HEK293 (cell line): ENCODE measurements around the gene PYCARD.
"Not testable (repeated sequence)": the region's sequence is repeated elsewhere in the genome, so short reads cannot be mapped to it uniquely, and the experiment has no call there.

Source experiments
- CTCF ChIA-PET: fragments of 350-600 bp; formaldehyde crosslinking; extraction: SDS; loops from one replicate; lab custom pipeline; 2021; ENCODE audit warnings: antibody characterized with exemption; lab: Yijun Ruan, JAX
- POLR2A ChIA-PET: fragments of 300-600 bp; formaldehyde crosslinking; extraction: SDS; loops from one replicate; lab custom pipeline; 2020; ENCODE audit warnings: antibody characterized with exemption, inconsistent platforms; lab: Yijun Ruan, JAX
- H3K27ac ChIP-seq: fragments of 200-500 bp; sonication (Bioruptor generic); 2 replicates; pipeline ENCODE4 v1.5.1; 2014; ENCODE audit warnings: low read depth, low read length, control low read depth, inconsistent platforms; ENCODE audit errors: extremely low read depth
- H3K36me3 ChIP-seq, 2 experiments: fragments of 200-500 bp in 1 of 2; sonication (Bioruptor generic) in 1 of 2; 1 replicate in 1 of 2; 2 replicates in 1 of 2; pipeline ENCODE4 v1.5.1; 2014 to 2017; ENCODE audit warnings: inconsistent platforms in 2 of 2, low read length in 2 of 2; ENCODE audit not compliant: control insufficient read depth in 2 of 2, insufficient read depth in 1 of 2
- H3K4me1 ChIP-seq: fragments of 200-500 bp; sonication (Bioruptor generic); 2 replicates; pipeline ENCODE4 v1.5.1; 2014; ENCODE audit warnings: mild to moderate bottlenecking, low read length, inconsistent platforms; ENCODE audit not compliant: control insufficient read depth, insufficient read depth
- H3K4me3 ChIP-seq: 2 replicates; pipeline ENCODE4 v1.5.1; 2011; ENCODE audit warnings: low read depth, mild to moderate bottlenecking, control low read depth, low read length, moderate library complexity
- H3K9me3 ChIP-seq: fragments of 200-500 bp; sonication (Bioruptor generic); 2 replicates; pipeline ENCODE4 v1.5.1; 2014; ENCODE audit warnings: low read depth, low read length, inconsistent platforms; ENCODE audit not compliant: control insufficient read depth, insufficient read depth
- EGR2 ChIP-seq: fragments of 450-650 bp; formaldehyde crosslinking; IDR thresholded peaks from 2 replicates; pipeline ENCODE4 v1.5.1; 2016; ENCODE audit warnings: low read depth, missing biosample characterization, missing genetic modification characterization
- GLIS2 ChIP-seq: fragments of 450-650 bp; formaldehyde crosslinking; IDR thresholded peaks from 2 replicates; pipeline ENCODE4 v1.5.1; 2016; ENCODE audit warnings: missing biosample characterization, missing genetic modification characterization
- OSR2 ChIP-seq: fragments of 450-650 bp; formaldehyde crosslinking; IDR thresholded peaks from 2 replicates; pipeline ENCODE4 v1.5.1; 2016; ENCODE audit warnings: missing biosample characterization, missing genetic modification characterization
- RBAK ChIP-seq: fragments of 450-650 bp; formaldehyde crosslinking; IDR thresholded peaks from 2 replicates; pipeline ENCODE4 v1.5.1; 2016; ENCODE audit warnings: missing biosample characterization, missing genetic modification characterization
- ZBTB1 ChIP-seq: fragments of 450-650 bp; formaldehyde crosslinking; IDR thresholded peaks from 2 replicates; pipeline ENCODE4 v1.5.1; 2016; ENCODE audit warnings: missing biosample characterization, missing genetic modification characterization
- ZBTB20 ChIP-seq: fragments of 450-650 bp; formaldehyde crosslinking; IDR thresholded peaks from 2 replicates; pipeline ENCODE4 v1.5.1; 2016; ENCODE audit warnings: missing biosample characterization, missing genetic modification characterization
- ZEB2 ChIP-seq: fragments of 450-650 bp; formaldehyde crosslinking; IDR thresholded peaks from 2 replicates; pipeline ENCODE4 v1.5.1; 2016; ENCODE audit warnings: missing biosample characterization, missing genetic modification characterization
- ZNF121 ChIP-seq: fragments of 450-650 bp; formaldehyde crosslinking; IDR thresholded peaks from 2 replicates; pipeline ENCODE4 v1.5.1; 2016; ENCODE audit warnings: missing biosample characterization, missing genetic modification characterization
- ZNF132 ChIP-seq: fragments of 450-650 bp; formaldehyde crosslinking; IDR thresholded peaks from 2 replicates; pipeline ENCODE4 v1.5.1; 2017; ENCODE audit warnings: missing biosample characterization, missing genetic modification characterization, borderline replicate concordance
- ZNF138 ChIP-seq: fragments of 450-650 bp; formaldehyde crosslinking; IDR thresholded peaks from 2 replicates; pipeline ENCODE4 v1.5.1; 2016; ENCODE audit warnings: missing biosample characterization, missing genetic modification characterization, borderline replicate concordance
- ZNF202 ChIP-seq: fragments of 450-650 bp; formaldehyde crosslinking; IDR thresholded peaks from 2 replicates; pipeline ENCODE4 v1.5.1; 2016; ENCODE audit warnings: missing biosample characterization, missing genetic modification characterization, borderline replicate concordance
- ZNF23 ChIP-seq: fragments of 450-650 bp; formaldehyde crosslinking; IDR thresholded peaks from 2 replicates; pipeline ENCODE4 v1.5.1; 2016; ENCODE audit warnings: missing biosample characterization, missing genetic modification characterization, borderline replicate concordance
- ZNF248 ChIP-seq: fragments of 450-650 bp; formaldehyde crosslinking; IDR thresholded peaks from 2 replicates; pipeline ENCODE4 v1.5.1; 2017; ENCODE audit warnings: missing biosample characterization, missing genetic modification characterization
- ZNF335 ChIP-seq: fragments of 450-650 bp; formaldehyde crosslinking; conservative IDR thresholded peaks from 2 replicates; pipeline ENCODE4 v1.5.1; 2016; ENCODE audit warnings: missing biosample characterization, missing genetic modification characterization
- ZNF350 ChIP-seq: fragments of 450-650 bp; formaldehyde crosslinking; IDR thresholded peaks from 2 replicates; pipeline ENCODE4 v1.5.0; 2017; ENCODE audit warnings: missing biosample characterization, mild to moderate bottlenecking, missing genetic modification characterization
- ZNF426 ChIP-seq: fragments of 450-650 bp; formaldehyde crosslinking; IDR thresholded peaks from 2 replicates; pipeline ENCODE4 v1.5.1; 2017; ENCODE audit warnings: missing biosample characterization, missing genetic modification characterization, mild to moderate bottlenecking, inconsistent platforms, moderate library complexity
- ZNF48 ChIP-seq: fragments of 450-650 bp; formaldehyde crosslinking; IDR thresholded peaks from 2 replicates; pipeline ENCODE4 v1.5.1; 2016; ENCODE audit warnings: missing biosample characterization, missing genetic modification characterization
- ZNF600 ChIP-seq: fragments of 450-650 bp; formaldehyde crosslinking; IDR thresholded peaks from 2 replicates; pipeline ENCODE4 v1.5.1; 2016; ENCODE audit warnings: missing biosample characterization, missing genetic modification characterization
- ZNF621 ChIP-seq: fragments of 450-650 bp; formaldehyde crosslinking; IDR thresholded peaks from 2 replicates; pipeline ENCODE4 v1.5.1; 2017; ENCODE audit warnings: missing biosample characterization, missing genetic modification characterization
- ZSCAN23 ChIP-seq: fragments of 450-650 bp; formaldehyde crosslinking; IDR thresholded peaks from 2 replicates; pipeline ENCODE4 v1.5.1; 2016; ENCODE audit warnings: missing biosample characterization, missing genetic modification characterization
- TF ChIP-seq, protein P1 (sequence below): fragments of 450-650 bp; formaldehyde crosslinking; IDR thresholded peaks from 2 replicates; pipeline ENCODE4 v1.5.1; 2016; ENCODE audit warnings: missing biosample characterization, missing genetic modification characterization
- TF ChIP-seq, protein P2 (sequence below): fragments of 450-650 bp; formaldehyde crosslinking; IDR thresholded peaks from 2 replicates; pipeline ENCODE4 v1.5.1; 2016; ENCODE audit warnings: missing biosample characterization, missing genetic modification characterization
- TF ChIP-seq, protein P3 (sequence below): fragments of 450-650 bp; formaldehyde crosslinking; IDR thresholded peaks from 2 replicates; pipeline ENCODE4 v1.5.1; 2016; ENCODE audit warnings: missing biosample characterization, missing genetic modification characterization

PYCARD gene

DNA sequence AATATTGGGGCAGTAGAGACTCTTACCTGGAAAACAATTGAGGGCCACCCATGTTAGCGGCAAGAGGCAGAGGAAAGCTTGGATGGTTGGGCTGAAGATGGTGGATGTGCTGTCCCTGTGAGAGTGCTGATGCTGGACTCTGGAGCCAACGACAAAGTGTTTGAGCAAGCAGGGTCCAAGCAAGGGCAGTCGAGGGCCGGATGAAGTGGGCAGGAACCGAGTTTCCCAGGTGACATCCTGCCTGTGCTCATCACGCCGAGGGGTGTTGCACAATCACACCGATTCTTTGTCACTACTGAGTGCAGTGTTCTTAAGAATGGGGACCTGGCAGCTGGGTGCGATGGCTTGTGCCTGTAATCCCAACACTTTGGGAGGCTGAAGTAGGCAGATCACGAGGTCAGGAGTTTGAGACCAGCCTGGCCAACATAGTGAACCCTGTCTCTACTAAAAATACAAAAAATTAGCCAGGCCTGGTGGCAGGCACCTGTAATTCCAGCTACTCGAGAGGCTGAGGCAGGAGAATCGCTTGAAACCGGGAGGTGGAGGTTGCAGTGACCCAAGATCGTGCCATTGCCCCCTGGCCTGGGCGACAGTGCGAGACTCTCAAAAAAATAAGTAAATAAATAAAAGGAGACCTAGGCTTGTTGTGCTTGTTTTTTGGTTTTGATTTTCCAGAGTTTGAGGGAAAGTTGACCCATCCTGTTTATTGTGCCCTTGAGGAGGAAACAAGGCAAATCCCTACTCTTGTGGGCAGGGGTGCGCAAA lies 6.1 kb downstream of the PYCARD start:
- ChIA-PET CTCF (no interaction called here), POLR2A (interaction anchor here (0.6 to 1.9 kb wide), 5 partner anchors 8 to 89 kb away, joined by 3 to 7 read pairs (median 5); partner anchors contain the start of gene FUS)
- H3K27ac ChIP-seq: no peak overlapping the region
- no peaks in the 10 kb centered on the region for H3K9me3 ChIP-seq
- H3K36me3 ChIP-seq: peaks cover 44 to 77% of the 10 kb centered on the region in 2 experiments
- no peak overlapping the region for H3K4me3 ChIP-seq
- H3K4me1 ChIP-seq: no peaks in the 10 kb centered on the region
- no peak for TF ChIP-seq RBAK (tag by site-specific recombination)
- no peak for TF ChIP-seq ZNF621
- TF ChIP-seq ZEB2 (tag by site-specific recombination): peak; percentile 54; the same call in 1 of the 2 replicates
- TF ChIP-seq, protein P1, sequence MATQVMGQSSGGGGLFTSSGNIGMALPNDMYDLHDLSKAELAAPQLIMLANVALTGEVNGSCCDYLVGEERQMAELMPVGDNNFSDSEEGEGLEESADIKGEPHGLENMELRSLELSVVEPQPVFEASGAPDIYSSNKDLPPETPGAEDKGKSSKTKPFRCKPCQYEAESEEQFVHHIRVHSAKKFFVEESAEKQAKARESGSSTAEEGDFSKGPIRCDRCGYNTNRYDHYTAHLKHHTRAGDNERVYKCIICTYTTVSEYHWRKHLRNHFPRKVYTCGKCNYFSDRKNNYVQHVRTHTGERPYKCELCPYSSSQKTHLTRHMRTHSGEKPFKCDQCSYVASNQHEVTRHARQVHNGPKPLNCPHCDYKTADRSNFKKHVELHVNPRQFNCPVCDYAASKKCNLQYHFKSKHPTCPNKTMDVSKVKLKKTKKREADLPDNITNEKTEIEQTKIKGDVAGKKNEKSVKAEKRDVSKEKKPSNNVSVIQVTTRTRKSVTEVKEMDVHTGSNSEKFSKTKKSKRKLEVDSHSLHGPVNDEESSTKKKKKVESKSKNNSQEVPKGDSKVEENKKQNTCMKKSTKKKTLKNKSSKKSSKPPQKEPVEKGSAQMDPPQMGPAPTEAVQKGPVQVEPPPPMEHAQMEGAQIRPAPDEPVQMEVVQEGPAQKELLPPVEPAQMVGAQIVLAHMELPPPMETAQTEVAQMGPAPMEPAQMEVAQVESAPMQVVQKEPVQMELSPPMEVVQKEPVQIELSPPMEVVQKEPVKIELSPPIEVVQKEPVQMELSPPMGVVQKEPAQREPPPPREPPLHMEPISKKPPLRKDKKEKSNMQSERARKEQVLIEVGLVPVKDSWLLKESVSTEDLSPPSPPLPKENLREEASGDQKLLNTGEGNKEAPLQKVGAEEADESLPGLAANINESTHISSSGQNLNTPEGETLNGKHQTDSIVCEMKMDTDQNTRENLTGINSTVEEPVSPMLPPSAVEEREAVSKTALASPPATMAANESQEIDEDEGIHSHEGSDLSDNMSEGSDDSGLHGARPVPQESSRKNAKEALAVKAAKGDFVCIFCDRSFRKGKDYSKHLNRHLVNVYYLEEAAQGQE (tag by site-specific recombination): peak; percentile 74
- peak; percentile 38; the same call in 1 of the 2 replicates for TF ChIP-seq ZNF600

DNA sequence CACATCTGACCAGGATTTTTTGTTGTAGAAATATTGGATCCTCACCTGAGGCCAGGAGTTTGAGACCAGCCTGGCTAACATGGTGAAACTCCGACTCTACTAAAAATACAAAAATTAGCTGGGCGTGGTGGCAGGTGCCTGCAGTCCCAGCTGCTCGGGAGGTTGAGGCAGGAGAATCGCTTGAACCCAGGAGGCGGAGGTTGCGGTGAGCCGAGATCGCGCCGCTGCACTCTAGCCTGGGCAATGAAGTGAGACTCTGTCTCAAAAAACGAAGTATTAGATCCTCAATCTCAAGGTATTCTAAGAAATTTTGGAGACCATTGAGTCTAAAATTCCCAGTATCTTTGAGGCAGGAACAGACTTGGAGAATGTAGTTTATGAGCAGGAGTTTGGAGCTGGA lies 6.7 kb downstream of the PYCARD start:
- H3K36me3 ChIP-seq: peaks cover 50 to 79% of the 10 kb centered on the region in 2 experiments
- CTCF ChIA-PET: interaction anchor here (0.7 kb wide), 1 partner anchor 48 kb away, joined by 3 read pairs; no protein-coding TSS in a partner anchor
- H3K27ac ChIP-seq, H3K4me1 ChIP-seq, H3K4me3 ChIP-seq, H3K9me3 ChIP-seq: not testable (repeated sequence)
- POLR2A ChIA-PET: interaction anchor here (0.8 to 1.9 kb wide), 3 partner anchors 8 to 54 kb away, joined by 3 to 7 read pairs (median 5); partner anchors contain the start of gene FUS

DNA sequence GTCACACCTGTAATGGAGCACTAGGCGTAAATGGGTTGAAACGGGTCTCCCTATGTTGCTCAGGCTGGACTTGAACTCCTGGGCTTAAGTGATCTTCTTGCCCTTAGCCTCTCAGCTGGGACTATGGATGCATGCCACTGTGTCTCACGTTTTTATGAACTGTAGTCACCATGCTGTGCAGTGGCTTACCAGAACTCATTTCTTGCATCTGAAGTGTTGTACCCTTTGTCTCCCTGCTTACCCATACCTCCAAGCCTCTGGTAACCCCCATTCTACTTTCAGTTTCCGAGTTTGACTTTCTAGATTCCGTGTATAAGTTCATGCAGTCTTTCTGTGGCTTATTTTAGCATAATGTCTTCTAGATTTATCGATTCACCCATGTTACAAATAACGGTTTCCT lies 7.7 kb downstream of the PYCARD start:
- CTCF ChIA-PET: no interaction called here
- Histone ChIP-seq H3K36me3 (peaks cover 59 to 87% of the 10 kb centered on the region in 2 experiments), H3K9me3 (no peaks in the 10 kb centered on the region), H3K4me1 (no peaks in the 10 kb centered on the region), H3K27ac (no peak overlapping the region), H3K4me3 (no peak overlapping the region)
- TF ChIP-seq ZNF121 (tag by site-specific recombination) (no peak), ZNF202 (tag by site-specific recombination) (no peak), ZNF48 (tag by site-specific recombination) (no peak), OSR2 (tag by site-specific recombination) (no peak), ZSCAN23 (tag by site-specific recombination) (no peak), ZBTB1 (tag by site-specific recombination) (no peak), ZNF350 (tag by site-specific recombination) (no peak), ZNF132 (tag by site-specific recombination) (no peak), ZNF248 (no peak), ZNF426 (tag by site-specific recombination) (no peak), ZNF23 (tag by site-specific recombination) (no peak), EGR2 (no peak), ZBTB20 (tag by site-specific recombination) (no peak), ZNF138 (tag by site-specific recombination) (no peak), ZNF335 (no peak), GLIS2 (tag by site-specific recombination) (no peak)
- TF ChIP-seq, protein P2, sequence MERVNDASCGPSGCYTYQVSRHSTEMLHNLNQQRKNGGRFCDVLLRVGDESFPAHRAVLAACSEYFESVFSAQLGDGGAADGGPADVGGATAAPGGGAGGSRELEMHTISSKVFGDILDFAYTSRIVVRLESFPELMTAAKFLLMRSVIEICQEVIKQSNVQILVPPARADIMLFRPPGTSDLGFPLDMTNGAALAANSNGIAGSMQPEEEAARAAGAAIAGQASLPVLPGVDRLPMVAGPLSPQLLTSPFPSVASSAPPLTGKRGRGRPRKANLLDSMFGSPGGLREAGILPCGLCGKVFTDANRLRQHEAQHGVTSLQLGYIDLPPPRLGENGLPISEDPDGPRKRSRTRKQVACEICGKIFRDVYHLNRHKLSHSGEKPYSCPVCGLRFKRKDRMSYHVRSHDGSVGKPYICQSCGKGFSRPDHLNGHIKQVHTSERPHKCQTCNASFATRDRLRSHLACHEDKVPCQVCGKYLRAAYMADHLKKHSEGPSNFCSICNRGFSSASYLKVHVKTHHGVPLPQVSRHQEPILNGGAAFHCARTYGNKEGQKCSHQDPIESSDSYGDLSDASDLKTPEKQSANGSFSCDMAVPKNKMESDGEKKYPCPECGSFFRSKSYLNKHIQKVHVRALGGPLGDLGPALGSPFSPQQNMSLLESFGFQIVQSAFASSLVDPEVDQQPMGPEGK: no peak
- TF ChIP-seq, protein P3, sequence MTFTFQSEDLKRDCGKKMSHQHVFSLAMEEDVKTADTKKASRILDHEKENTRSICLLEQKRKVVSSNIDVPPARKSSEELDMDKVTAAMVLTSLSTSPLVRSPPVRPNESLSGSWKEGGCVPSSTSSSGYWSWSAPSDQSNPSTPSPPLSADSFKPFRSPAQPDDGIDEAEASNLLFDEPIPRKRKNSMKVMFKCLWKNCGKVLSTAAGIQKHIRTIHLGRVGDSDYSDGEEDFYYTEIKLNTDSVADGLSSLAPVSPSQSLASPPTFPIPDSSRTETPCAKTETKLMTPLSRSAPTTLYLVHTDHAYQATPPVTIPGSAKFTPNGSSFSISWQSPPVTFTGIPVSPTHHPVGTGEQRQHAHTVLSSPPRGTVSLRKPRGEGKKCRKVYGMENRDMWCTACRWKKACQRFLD (tag by site-specific recombination): no peak
- POLR2A ChIA-PET: no interaction called here
